Lower leg skin (tissue), 3 donors: ENCODE data around the gene USP13.

Experiments used
- CTCF ChIP-seq, 3 donors: fragments of 450-650 bp; IDR thresholded peaks; one replicate each; pipeline ENCODE4 v1.5.1; 2016; ENCODE audit warnings: antibody characterized with exemption in 3 of 3, mild to moderate bottlenecking in 3 of 3, moderate library complexity in 2 of 3
- POLR2A ChIP-seq, 2 donors: fragments of 450-650 bp; IDR thresholded peaks; one replicate each; pipeline ENCODE4 v1.6.1; 2016 to 2017; ENCODE audit warnings: antibody characterized with exemption in 2 of 2, mild to moderate bottlenecking in 1 of 2, moderate library complexity in 1 of 2

GRCh38 chr3:179677884-179678283 lies 25.0 kb downstream of the USP13 start:
- no peak for TF ChIP-seq CTCF (IDR thresholded peaks at IDR 0.05)
- TF ChIP-seq POLR2A (IDR thresholded peaks at IDR 0.05), result no peak
